Left ventricle myocardium inferior (tissue), 1 donor: ENCODE measurements around the gene LIMS1. TPM values are rescaled to one million over a fixed set of nuclear protein-coding genes. Genes with fewer than 3 reads are reported as not detected.
A peak's percentile ranks its signal among the peaks of the same experiment; 100 is the strongest.
"Not testable (repeated sequence)": the region's sequence is repeated elsewhere in the genome, so short reads cannot be mapped to it uniquely, and the experiment has no call there.

ENCODE experiments used
- DNase-seq: peaks from one replicate; pipeline ENCODE4 v3.0.0-alpha.2; 2020
- H3K27ac ChIP-seq: fragments of 200-600 bp; replicated peaks from 2 replicates; pipeline ENCODE4 v1.8.0; 2021
- H3K27me3 ChIP-seq: fragments of 200-600 bp; 2 replicates; pipeline ENCODE4 v1.8.0; 2021; ENCODE audit warnings: low read depth
- H3K36me3 ChIP-seq: fragments of 200-600 bp; 2 replicates; pipeline ENCODE4 v1.8.0; 2021
- H3K4me1 ChIP-seq: fragments of 200-600 bp; 2 replicates; pipeline ENCODE4 v1.8.0; 2021
- H3K4me3 ChIP-seq: fragments of 200-600 bp; 2 replicates; pipeline ENCODE4 v1.8.0; 2021; ENCODE audit warnings: mild to moderate bottlenecking, moderate library complexity
- H3K9me3 ChIP-seq: fragments of 200-600 bp; replicated peaks from 2 replicates; pipeline ENCODE4 v1.8.0; 2021
- intact Hi-C: fragments of 100-400 bp; cut with micrococcal nuclease; formaldehyde crosslinking; loops from one replicate; pipeline ENCODE4 v1.11.0; 2022
- total RNA-seq: library from RNA; stranded (reverse); fragmentation: NEBNext Ultra II Directional; extraction: Animal tissue kit (Norgen Biotek cat#: 25700); gene quantifications from one replicate; pipeline ENCODE4 v1.2.1, GENCODE V29; 2021
- TF ChIP-seq, protein P1 (sequence below): fragments of 200-600 bp; IDR thresholded peaks from 2 replicates; pipeline ENCODE4 v1.8.0; 2021; ENCODE audit warnings: antibody characterized with exemption, mild to moderate bottlenecking, borderline replicate concordance
- donor health status: DM: no; HTN: yes; CAD: no; lungs with severe emphysema.

Gene LIMS1
- total RNA-seq, 1 donor from 2014 or later = 77.0 TPM

DNA sequence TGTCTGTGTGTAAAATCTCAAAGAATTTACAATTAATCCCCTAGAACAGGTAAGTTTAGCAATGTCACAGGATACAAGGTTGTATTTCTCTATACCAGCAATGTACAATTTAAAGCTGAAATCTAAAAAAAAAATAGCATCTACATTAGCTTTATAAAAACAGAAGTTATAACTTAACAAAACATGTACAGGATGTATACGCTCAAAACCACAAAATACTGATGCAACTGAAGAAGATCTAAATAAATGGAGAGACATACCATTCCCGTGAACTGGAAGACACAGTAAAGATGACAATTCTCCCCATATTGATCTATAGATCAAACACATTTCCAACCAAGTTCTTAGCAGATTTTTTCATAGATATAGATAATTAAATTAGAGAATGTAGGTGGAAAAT, 167.5 kb downstream of the LIMS1 start:
- Histone ChIP-seq H3K36me3 (no peaks in the 10 kb centered on the region), H3K27ac (no peak overlapping the region), H3K27me3 (no peaks in the 10 kb centered on the region), H3K4me3 (no peak overlapping the region), H3K9me3 (peaks cover 6% of the 10 kb centered on the region), H3K4me1 (peaks cover 10% of the 10 kb centered on the region)
- intact Hi-C loops = no loop called here
- TF ChIP-seq, protein P1, sequence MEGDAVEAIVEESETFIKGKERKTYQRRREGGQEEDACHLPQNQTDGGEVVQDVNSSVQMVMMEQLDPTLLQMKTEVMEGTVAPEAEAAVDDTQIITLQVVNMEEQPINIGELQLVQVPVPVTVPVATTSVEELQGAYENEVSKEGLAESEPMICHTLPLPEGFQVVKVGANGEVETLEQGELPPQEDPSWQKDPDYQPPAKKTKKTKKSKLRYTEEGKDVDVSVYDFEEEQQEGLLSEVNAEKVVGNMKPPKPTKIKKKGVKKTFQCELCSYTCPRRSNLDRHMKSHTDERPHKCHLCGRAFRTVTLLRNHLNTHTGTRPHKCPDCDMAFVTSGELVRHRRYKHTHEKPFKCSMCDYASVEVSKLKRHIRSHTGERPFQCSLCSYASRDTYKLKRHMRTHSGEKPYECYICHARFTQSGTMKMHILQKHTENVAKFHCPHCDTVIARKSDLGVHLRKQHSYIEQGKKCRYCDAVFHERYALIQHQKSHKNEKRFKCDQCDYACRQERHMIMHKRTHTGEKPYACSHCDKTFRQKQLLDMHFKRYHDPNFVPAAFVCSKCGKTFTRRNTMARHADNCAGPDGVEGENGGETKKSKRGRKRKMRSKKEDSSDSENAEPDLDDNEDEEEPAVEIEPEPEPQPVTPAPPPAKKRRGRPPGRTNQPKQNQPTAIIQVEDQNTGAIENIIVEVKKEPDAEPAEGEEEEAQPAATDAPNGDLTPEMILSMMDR = no peak
- DNase-seq = no peak

DNA sequence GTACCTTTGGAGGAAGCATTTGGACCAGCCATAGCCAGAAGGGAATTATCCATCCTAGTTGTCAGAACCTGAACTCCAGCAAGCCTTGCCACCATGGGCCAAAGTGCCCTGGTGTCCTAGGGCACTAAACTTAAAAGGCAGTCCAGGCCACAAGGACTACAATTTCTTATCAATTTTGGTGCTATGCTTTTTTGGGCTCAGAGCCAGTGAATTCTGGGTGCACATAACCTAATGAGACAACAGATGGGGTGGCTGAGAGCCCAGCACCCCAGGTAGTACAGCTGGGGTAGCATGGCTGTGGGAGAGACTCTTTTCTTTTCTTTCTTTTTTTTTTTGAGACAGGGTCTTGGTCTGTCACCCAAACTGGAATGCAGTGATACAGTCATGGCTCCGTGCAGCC, 170.6 kb downstream of the LIMS1 start:
- TF ChIP-seq, protein P1 = no peak
- intact Hi-C loops = no loop called here
- no peak overlapping the region for H3K4me3 ChIP-seq
- peaks cover 25% of the 10 kb centered on the region for H3K9me3 ChIP-seq
- DNase-seq = no peak
- no peaks in the 10 kb centered on the region for H3K27me3 ChIP-seq
- no peak overlapping the region for H3K27ac ChIP-seq
- peaks cover 10% of the 10 kb centered on the region for H3K4me1 ChIP-seq
- H3K36me3 ChIP-seq = no peaks in the 10 kb centered on the region

DNA sequence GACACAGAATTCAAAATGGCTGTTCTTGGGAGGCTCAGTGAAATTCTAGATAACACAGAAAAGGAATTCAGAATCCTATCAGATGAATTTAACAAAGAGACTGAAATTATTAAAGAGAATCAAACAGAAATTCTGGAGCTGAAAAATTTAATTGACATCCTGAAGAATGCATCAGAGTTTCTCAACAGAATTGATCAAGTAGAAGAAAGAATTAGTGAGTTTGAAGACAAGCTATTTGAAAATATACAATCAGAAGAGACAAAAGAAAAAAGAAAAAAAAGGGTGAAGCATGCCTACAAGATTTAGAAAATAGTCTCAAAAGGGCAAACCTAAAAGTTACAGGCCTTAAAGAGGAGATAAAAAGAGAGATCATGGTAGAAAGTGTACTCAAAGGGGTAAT, 173.0 kb downstream of the LIMS1 start:
- Histone ChIP-seq H3K27me3 (no peaks in the 10 kb centered on the region), H3K9me3 (peaks cover 29% of the 10 kb centered on the region), H3K4me1 (no peaks in the 10 kb centered on the region), H3K27ac (no peak overlapping the region), H3K4me3 (no peak overlapping the region), H3K36me3 (no peaks in the 10 kb centered on the region)
- intact Hi-C loops = no loop called here
- TF ChIP-seq, protein P1 = no peak
- DNase-seq = no peak

GRCh38 chr2:108716971-108717370, 182.7 kb downstream of the LIMS1 start:
- H3K4me3 ChIP-seq, H3K9me3 ChIP-seq, H3K27me3 ChIP-seq, DNase-seq, H3K36me3 ChIP-seq, H3K27ac ChIP-seq, intact Hi-C loops: not testable (repeated sequence)
- peaks cover 29% of the 10 kb centered on the region for H3K4me1 ChIP-seq

- Histone ChIP-seq H3K4me3 (peak within 1 kb of the TSS; percentile 98), H3K9me3 (no peaks in the 10 kb centered on the region), H3K4me1 (peaks cover 49% of the 10 kb centered on the region), H3K27me3 (no peaks in the 10 kb centered on the region), H3K27ac (peak within 1 kb of the TSS; percentile 98), H3K36me3 (no peaks in the 10 kb centered on the region)
- intact Hi-C loops = no loop called here
- TF ChIP-seq, protein P1 = no peak
- DNase-seq = peak; percentile 95
Observed at GRCh38 chr2:108719149-108720044, 185.1 kb downstream of the LIMS1 start, which contains the start of gene RANBP2. TSS of gene RANBP2 (plus strand) at chr2:108719482. CDS start at chr2:108719607, 125 bp downstream.

DNA sequence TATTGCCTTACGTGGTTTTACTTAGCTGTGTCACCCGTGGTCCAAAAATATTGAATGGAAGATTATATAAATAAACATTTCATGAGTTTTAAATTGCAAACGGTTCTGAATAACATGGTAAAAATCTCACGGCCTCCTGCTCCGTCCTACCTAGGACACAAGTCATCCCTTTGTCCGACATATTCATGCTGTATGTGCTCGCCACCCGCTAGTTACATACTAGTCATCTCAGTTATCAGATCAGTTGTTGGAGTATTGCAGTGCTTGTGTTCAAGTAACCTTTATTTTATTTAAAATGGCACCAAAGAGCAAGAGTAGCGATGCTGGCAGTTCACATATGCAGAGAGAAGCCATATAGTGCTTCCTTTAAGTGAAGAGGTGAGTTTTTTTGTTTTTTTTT, 191.8 kb downstream of the LIMS1 start:
- H3K4me1 ChIP-seq = peaks cover 48% of the 10 kb centered on the region
- H3K9me3 ChIP-seq, H3K4me3 ChIP-seq, H3K36me3 ChIP-seq, H3K27me3 ChIP-seq, DNase-seq, intact Hi-C loops, H3K27ac ChIP-seq: not testable (repeated sequence)

GRCh38 chr2:108734656-108735055, 200.4 kb downstream of the LIMS1 start:
- DNase-seq, intact Hi-C loops, H3K4me1 ChIP-seq, H3K9me3 ChIP-seq, H3K27me3 ChIP-seq, H3K4me3 ChIP-seq, H3K27ac ChIP-seq: not testable (repeated sequence)
- peaks cover 57% of the 10 kb centered on the region for H3K36me3 ChIP-seq
